Jurkat, Clone E6-1 (cell line): Measurements from ENCODE around the gene PARN. TPM values are rescaled to one million over a fixed set of nuclear protein-coding genes. Genes with fewer than 3 reads are reported as not detected.
"Not testable (repeated sequence)": the region's sequence is repeated elsewhere in the genome, so short reads cannot be mapped to it uniquely, and the experiment has no call there.

Experiments used
- DNase-seq: peaks from one replicate; pipeline ENCODE4 v3.0.0-alpha.2; 2011; ENCODE audit warnings: low read depth, low spot score
- H3K4me3 ChIP-seq: 2 replicates; pipeline ENCODE4 v1.5.1; 2011; ENCODE audit warnings: mild to moderate bottlenecking, low read length, control low read depth, moderate library complexity
- polyA plus RNA-seq: library from polyadenylated mRNA; unstranded; fragments of >200 nt; gene quantifications from one replicate; pipeline ENCODE4 v1.2.1, GENCODE V29; 2012; ENCODE audit warnings: missing spikeins; ENCODE audit not compliant: insufficient read length, insufficient read depth

PARN gene, protein sequence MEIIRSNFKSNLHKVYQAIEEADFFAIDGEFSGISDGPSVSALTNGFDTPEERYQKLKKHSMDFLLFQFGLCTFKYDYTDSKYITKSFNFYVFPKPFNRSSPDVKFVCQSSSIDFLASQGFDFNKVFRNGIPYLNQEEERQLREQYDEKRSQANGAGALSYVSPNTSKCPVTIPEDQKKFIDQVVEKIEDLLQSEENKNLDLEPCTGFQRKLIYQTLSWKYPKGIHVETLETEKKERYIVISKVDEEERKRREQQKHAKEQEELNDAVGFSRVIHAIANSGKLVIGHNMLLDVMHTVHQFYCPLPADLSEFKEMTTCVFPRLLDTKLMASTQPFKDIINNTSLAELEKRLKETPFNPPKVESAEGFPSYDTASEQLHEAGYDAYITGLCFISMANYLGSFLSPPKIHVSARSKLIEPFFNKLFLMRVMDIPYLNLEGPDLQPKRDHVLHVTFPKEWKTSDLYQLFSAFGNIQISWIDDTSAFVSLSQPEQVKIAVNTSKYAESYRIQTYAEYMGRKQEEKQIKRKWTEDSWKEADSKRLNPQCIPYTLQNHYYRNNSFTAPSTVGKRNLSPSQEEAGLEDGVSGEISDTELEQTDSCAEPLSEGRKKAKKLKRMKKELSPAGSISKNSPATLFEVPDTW
- polyA plus RNA-seq = 57.1 TPM

GRCh38 chr16:14629919-14630619 is at the start of gene PARN:
PARN (minus strand) TSS chr16:14630260; CDS start chr16:14630125, 135 bp downstream.
- peak; percentile 96 for DNase-seq
- H3K4me3 ChIP-seq = peak within 1 kb of the TSS; percentile 88

- H3K4me3 ChIP-seq = no peak overlapping the region
- no peak for DNase-seq
These were observed 48.9 kb upstream of the PARN start for GRCh38 chr16:14678748-14679497.

GRCh38 chr16:14677627-14678026 is 47.6 kb upstream of the PARN start:
- DNase-seq = no peak
- H3K4me3 ChIP-seq = no peak overlapping the region

DNA sequence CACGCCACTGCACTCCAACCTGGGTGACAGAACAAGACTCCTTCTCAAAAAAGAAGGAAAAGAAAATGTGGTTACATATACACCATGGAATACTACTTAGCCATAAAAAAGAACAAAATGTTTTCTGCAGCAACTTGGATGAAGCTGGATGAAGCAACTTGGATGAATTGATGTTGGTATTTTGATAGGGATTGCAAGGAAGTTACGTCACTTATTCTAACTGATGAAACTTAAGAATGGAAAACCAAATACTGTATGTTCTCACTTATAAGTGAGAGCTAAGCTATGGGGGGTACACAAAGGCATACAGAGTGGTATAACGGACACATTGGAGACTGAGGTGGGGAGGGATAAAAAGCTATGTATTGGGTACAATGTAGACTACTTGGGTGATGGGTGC is 46.6 kb upstream of the PARN start:
- no peak for DNase-seq
- H3K4me3 ChIP-seq = no peak overlapping the region

- peak; percentile 25 for DNase-seq
- no peak overlapping the region for H3K4me3 ChIP-seq
These were observed 42.4 kb upstream of the PARN start for GRCh38 chr16:14672403-14672971.

- H3K4me3 ChIP-seq = no peak overlapping the region
- DNase-seq = no peak
These were observed 39.7 kb upstream of the PARN start for GRCh38 chr16:14669776-14670175.

DNA sequence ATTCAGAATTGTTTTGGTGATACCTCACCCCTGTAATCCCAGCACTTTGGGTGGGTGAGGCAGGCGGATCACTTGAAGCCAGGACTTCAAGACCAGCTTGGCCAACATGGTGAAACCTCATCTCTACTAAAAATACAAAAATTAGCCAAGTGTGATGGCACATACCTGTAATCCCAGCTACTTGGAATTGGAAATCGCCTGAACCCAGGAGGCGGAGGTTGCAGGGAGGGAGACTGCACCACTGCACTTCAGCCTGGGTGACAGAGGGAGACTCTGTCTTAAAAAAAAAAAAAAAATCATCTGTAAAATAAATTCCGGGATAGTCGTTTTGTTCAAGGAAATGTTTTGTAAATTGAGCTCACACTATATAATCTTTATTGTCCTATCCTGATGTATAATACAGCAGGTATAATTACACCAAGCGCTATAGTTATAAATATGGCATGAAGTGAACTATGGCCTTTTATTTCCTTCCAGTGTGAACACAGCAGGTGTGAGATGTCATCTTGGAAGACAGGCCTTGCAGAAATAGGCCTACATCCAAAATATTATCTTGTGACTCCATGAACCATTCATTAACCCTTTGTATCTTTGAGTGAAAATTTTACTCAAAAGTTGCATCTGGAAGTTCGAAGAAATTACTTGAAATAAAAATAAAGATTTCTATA is 38.6 kb upstream of the PARN start:
- H3K4me3 ChIP-seq = no peak overlapping the region
- DNase-seq = no peak

DNA sequence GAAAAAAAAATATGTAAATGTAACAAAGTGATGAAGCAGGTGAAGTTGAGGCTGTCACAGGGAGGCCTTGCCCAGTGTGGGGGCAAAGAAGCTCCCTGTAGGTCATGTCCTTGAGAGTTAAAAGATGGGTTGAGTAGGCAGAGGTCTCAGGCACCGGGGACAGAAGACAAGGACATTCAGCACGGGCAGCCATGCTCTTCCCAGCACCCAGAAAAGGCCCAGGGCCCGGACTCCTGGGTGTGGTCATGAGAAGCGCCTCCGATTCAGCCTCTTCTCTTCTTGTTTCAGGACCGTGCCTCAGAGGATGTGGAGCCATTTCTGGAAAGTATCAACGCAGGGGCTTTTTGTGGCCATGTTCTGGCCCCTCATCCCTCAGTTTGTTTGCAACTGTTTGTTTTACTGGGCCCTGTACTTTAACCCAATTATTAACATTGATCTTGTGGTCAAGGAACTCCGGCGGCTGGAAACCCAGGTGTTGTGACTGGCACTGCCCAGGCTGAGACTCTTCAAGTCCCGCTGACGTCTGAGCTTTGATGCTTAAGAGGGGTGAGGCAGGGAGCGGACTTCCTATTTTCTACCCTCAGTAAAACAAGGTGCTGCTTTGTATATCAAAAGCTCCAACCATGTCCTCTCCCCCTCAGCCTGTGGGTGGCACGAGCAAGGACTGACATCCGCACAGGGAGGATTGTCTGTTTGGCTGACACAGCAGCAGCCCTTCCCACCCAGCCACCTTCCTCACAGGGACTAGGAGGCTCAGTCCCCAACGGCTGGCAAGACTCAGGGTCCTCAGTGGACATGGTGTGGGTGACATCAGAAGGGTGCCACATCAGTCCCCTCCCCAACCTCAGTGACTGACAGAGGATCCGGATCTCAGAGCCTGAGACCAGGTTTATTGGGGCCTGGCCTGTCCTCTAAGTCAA is 37.5 kb upstream of the PARN start:
- no peak for DNase-seq
- no peak overlapping the region for H3K4me3 ChIP-seq

- H3K4me3 ChIP-seq = no peak overlapping the region
- DNase-seq = peak; percentile 47
These were observed 28.0 kb upstream of the PARN start for GRCh38 chr16:14658063-14658462.

- H3K4me3 ChIP-seq = no peak overlapping the region
- DNase-seq = no peak
These were observed 22.7 kb upstream of the PARN start for GRCh38 chr16:14652726-14653125.

DNA sequence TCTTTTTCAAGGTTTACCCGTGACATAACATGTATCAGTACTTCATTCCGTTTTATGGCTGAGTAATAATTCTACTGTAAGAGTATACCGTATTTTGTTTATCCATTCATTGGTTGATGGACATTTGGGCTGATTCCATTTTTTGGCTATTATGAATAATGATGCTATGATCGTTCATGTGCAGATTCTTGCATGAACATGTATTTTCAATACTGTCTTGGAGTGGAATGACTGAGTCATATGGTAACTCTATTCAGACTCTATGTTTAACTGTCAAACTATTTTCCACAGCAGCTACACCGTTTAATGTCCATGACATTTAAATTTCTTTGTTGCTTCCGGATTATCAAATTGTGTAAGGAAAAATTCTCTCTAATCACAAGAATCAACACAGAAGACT is 20.6 kb upstream of the PARN start:
- no peak for DNase-seq
- no peak overlapping the region for H3K4me3 ChIP-seq

- DNase-seq = no peak
- H3K4me3 ChIP-seq = no peak overlapping the region
These were observed 19.8 kb upstream of the PARN start for GRCh38 chr16:14649816-14650215.

DNA sequence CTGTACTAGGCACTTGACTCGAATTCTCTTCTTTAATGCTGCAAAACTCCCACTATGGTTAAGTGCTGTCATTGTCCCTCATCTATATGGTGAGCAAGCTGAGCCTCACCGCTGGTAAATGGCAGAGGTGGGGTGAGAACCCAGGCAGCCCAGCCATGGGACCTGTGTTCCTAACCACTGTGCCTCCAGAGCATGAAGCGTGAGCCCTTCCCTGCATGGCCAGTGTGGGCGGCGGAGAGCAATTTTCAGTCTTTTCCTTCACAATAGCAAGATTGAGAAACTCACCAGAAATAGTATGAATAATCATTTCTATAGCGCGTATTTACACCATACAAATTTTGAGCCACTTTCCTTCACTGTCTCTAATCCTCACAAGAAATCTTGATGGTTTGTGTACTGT is 11.9 kb upstream of the PARN start:
- no peak for DNase-seq

DNA sequence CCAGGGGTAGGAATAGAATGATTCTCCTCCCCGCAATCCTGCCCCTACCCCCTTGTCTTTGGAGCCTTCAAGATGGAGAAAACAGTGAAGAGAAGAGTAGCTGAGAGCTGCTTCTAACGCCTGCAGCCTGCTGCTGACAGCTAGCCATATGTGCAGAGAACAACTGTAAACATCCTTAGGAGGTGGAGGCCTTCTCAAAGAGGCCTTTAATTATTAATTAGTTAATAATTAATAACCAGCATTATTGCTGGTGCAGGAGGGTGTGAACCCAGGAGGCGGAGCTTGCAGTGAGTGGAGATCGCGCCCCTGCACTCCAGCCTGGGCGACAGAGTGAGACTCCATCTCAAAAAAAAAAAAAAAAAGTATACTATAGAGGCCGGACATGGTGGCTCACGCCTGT is 11.1 kb upstream of the PARN start:
- no peak overlapping the region for H3K4me3 ChIP-seq
- DNase-seq = no peak

More for the DNA sequence above, 11.9 kb upstream of the PARN start:
- no peak overlapping the region for H3K4me3 ChIP-seq

DNA sequence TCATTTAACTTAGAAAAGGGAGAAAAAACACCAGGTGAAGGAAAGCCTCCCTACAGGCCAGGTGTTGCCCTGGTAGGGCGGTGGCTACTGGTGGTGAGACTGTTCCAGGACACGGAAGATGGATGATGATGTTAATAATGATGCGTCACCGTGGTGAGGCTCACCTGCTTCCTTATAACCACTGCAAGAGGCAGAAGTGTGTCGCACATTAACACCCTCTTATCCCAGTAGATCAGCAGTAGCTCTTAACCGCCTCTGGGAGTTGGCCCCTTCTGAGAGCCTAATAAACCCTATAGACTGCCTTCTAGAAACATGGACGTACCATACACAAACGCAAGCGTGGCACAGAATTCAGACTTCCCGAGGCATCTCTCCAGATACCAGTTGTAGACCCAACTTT is 10.5 kb upstream of the PARN start:
- no peak for DNase-seq
- H3K4me3 ChIP-seq = no peak overlapping the region

DNA sequence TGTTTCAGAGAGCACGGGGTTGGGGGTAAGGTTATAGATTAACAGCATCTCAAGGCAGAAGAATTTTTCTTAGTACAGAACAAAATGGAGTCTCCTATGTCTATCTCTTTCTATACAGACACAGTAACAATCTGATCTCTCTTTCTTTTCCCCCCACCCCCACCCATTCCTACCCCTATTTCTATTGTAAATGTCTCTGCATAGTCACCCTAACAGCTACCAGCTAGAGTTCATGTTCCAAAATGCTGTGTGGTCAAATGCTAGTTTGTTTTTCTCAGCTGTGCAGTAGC is 6.8 kb upstream of the PARN start:
- not testable (repeated sequence) for H3K4me3 ChIP-seq

DNA sequence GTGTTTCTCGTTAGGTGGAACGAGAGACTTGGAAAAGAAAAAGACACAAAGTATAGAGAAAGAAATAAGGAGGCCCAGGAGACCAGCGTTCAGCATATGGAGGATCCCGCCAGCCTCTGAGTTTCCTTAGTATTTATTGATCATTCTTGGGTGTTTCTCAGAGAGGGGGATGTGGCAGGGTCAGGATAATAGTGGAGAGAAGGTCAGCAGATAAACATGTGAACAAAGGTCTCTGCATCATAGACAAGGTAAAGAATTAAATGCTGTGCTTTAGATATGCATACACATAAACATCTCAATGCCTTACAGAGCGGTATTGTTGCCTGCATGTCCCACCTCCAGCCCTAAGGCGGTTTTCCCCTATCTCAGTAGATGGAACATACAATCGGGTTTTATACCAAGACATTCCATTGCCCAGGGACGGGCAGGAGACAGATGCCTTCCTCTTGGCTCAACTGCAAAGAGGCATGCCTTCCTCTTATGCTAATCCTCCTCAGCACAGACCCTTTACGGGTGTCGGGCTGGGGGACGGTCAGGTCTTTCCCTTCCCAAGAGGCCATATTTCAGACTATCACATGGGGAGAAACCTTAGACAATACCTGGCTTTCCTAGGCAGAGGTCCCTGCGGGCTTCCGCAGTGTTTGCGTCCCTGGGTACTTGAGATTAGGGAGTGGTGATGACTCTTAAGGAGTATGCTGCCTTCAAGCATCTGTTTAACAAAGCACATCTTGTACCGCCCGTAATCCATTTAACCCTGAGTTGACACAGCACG is 6.3 kb upstream of the PARN start:
- DNase-seq, H3K4me3 ChIP-seq: not testable (repeated sequence)

More for the DNA sequence above, 6.8 kb upstream of the PARN start:
- DNase-seq = not testable (repeated sequence)
